K562 (cell line): ENCODE results near the gene MRPL11. TPM values are rescaled to one million over a fixed set of nuclear protein-coding genes. Genes with fewer than 3 reads are reported as not detected.

Source experiments
- ARID3A ChIP-seq: IDR thresholded peaks from 2 replicates; pipeline ENCODE4 v1.6.1; 2012; ENCODE audit warnings: low read depth, low read length, improper control_type of control experiment, borderline replicate concordance
- BACH1 ChIP-seq: fragments of 200-800 bp; sonication (Bioruptor generic); IDR thresholded peaks from 2 replicates; pipeline ENCODE4 v1.6.1; 2016; ENCODE audit warnings: missing genetic modification characterization, missing compliant biosample characterization
- CBX5 ChIP-seq: IDR thresholded peaks from 2 replicates; pipeline ENCODE4 v1.6.1; 2014; ENCODE audit warnings: low read depth, borderline replicate concordance
- DMBX1 ChIP-seq: fragments of 250-450 bp; sonication (Bioruptor Pico); IDR thresholded peaks from 2 replicates; pipeline ENCODE4 v1.8.0; 2022; ENCODE audit warnings: inconsistent platforms, mild to moderate bottlenecking, moderate library complexity, borderline replicate concordance
- E2F8 ChIP-seq: fragments of 450-650 bp; IDR thresholded peaks from 2 replicates; pipeline ENCODE4 v1.7.1; 2018; ENCODE audit warnings: mild to moderate bottlenecking, low read depth; ENCODE audit not compliant: partially characterized antibody
- FOXM1 ChIP-seq, 2 experiments: fragments of 450-650 bp in 1 of 2; sonication (generic) in 1 of 2; formaldehyde crosslinking in 1 of 2; IDR thresholded peaks; 2 replicates each; pipeline versions ENCODE4 v1.6.1 to v1.9.0; 2017 to 2022; ENCODE audit warnings: low read depth in 2 of 2, mild to moderate bottlenecking in 2 of 2, missing genetic modification reagents in 1 of 2, moderate library complexity in 1 of 2
- GABPB2 ChIP-seq: fragments of 250-450 bp; sonication (Bioruptor Pico); conservative IDR thresholded peaks from 2 replicates; pipeline ENCODE4 v1.5.1; 2021; ENCODE audit warnings: mild to moderate bottlenecking
- GTF2A2 ChIP-seq: IDR thresholded peaks from 2 replicates; pipeline ENCODE4 v1.6.1; 2016; ENCODE audit warnings: mild to moderate bottlenecking, missing genetic modification characterization, missing compliant biosample characterization
- KLF6 ChIP-seq: fragments of 250-450 bp; sonication (Bioruptor Pico); IDR thresholded peaks from 2 replicates; pipeline ENCODE4 v1.4.0; 2020; ENCODE audit warnings: mild to moderate bottlenecking, moderate library complexity, borderline replicate concordance
- MTF1 ChIP-seq: fragments of 250-450 bp; sonication (Bioruptor Pico); IDR thresholded peaks from 2 replicates; pipeline ENCODE4 v1.9.0; 2021; ENCODE audit warnings: moderate library complexity, mild to moderate bottlenecking, inconsistent platforms, borderline replicate concordance
- NR1H2 ChIP-seq: sonication (generic); formaldehyde crosslinking; IDR thresholded peaks from 2 replicates; pipeline ENCODE4 v1.4.0; 2020; ENCODE audit warnings: mild to moderate bottlenecking, missing genetic modification reagents
- RNF2 ChIP-seq: sonication (generic); IDR thresholded peaks from 2 replicates; pipeline ENCODE4 v1.6.1; 2016
- SREBF1 ChIP-seq: fragments of 150-350 bp; IDR thresholded peaks from 2 replicates; pipeline ENCODE4 v1.6.1; 2014; ENCODE audit warnings: antibody characterized with exemption, low read depth, low read length, borderline replicate concordance
- TOE1 ChIP-seq, 2 experiments: fragments of 450-650 bp in 1 of 2; sonication (generic) in 1 of 2; formaldehyde crosslinking in 1 of 2; IDR thresholded peaks; 2 replicates each; pipeline versions ENCODE4 v1.7.1 to v1.8.0; 2016 to 2022; ENCODE audit warnings: borderline replicate concordance in 2 of 2, mild to moderate bottlenecking in 2 of 2, antibody characterized with exemption in 1 of 2, inconsistent platforms in 1 of 2, low read depth in 1 of 2, missing genetic modification reagents in 1 of 2, moderate library complexity in 1 of 2
- XRCC3 ChIP-seq: fragments of 450-650 bp; IDR thresholded peaks from 2 replicates; pipeline ENCODE4 v1.6.1; 2017; ENCODE audit warnings: mild to moderate bottlenecking, moderate library complexity
- ZC3H4 ChIP-seq: sonication (generic); formaldehyde crosslinking; IDR thresholded peaks from 2 replicates; pipeline ENCODE4 v1.9.0; 2021; ENCODE audit warnings: missing genetic modification reagents, borderline replicate concordance
- ZNF165 ChIP-seq: fragments of 250-450 bp; sonication (Bioruptor Pico); IDR thresholded peaks from 2 replicates; pipeline ENCODE4 v1.4.0; 2020; ENCODE audit warnings: borderline replicate concordance
- ZNF217 ChIP-seq: sonication (generic); formaldehyde crosslinking; IDR thresholded peaks from 2 replicates; pipeline ENCODE4 v1.8.0; 2022; ENCODE audit warnings: mild to moderate bottlenecking, missing genetic modification reagents
- ZNF436 ChIP-seq: fragments of 250-450, 450-650 bp; sonication (Bioruptor Pico); formaldehyde crosslinking; IDR thresholded peaks from 2 replicates; pipeline ENCODE4 v1.7.0; 2020; ENCODE audit warnings: mild to moderate bottlenecking
- ZNF444 ChIP-seq: fragments of 250-450 bp; sonication (Bioruptor Pico); IDR thresholded peaks from 2 replicates; pipeline ENCODE4 v1.4.0; 2020; ENCODE audit warnings: mild to moderate bottlenecking, moderate library complexity
- ZNF551 ChIP-seq: fragments of 250-450 bp; sonication (Bioruptor Pico); IDR thresholded peaks from 2 replicates; pipeline ENCODE4 v1.5.0; 2021; ENCODE audit warnings: mild to moderate bottlenecking, moderate library complexity
- polyA plus RNA-seq, 8 experiments: library from polyadenylated mRNA; depleted of rRNA in 4 of 8; stranded (reverse) in 5 of 8; unstranded in 3 of 8; fragments of >200 nt; fragmentation: Nextera tagmentation in 2 of 8; fragmentation: Illumina TruSeq in 1 of 8; extraction: Ambion mirVana in 2 of 8; extraction: Trizol in 1 of 8; gene quantifications; 2 replicates each; pipeline versions ENCODE4 v1.2.1 to v1.2.3, GENCODE V29; 2011 to 2014; ENCODE audit warnings: inconsistent platforms in 1 of 8, missing spikeins in 1 of 8
- total RNA-seq, 7 experiments: library from RNA; depleted of rRNA in 6 of 7; stranded (reverse); fragments of >200 nt in 6 of 7; fragmentation: Illumina TruSeq in 2 of 7; extraction: Trizol in 2 of 7; gene quantifications; 2 replicates each; pipeline versions ENCODE4 v1.2.1 to v1.2.3, GENCODE V29; 2011 to 2021; ENCODE audit warnings: low replicate concordance in 1 of 7

Gene MRPL11
- total and polyA plus RNA-seq, 9 of the 15 experiments (the other 6 are each of a cell fraction or from before 2014, with no cell fraction given), result 33.0 to 173 (median 91.9) TPM

GRCh38 chr11:66480117-66480938 is 41.7 kb upstream of the MRPL11 start, which contains the start of gene DPP3 (continued):
- TF ChIP-seq ARID3A (no peak), GABPB2 (no peak), TOE1 (IDR thresholded peaks at IDR 0.05; ENCODE audit: borderline replicate concordance) (peak; percentile 93), TOE1 (CRISPR knock-in tag; IDR thresholded peaks at IDR 0.05; ENCODE audit: borderline replicate concordance, low read depth) (no peak), RNF2 (no peak), FOXM1 (IDR thresholded peaks at IDR 0.05; ENCODE audit: low read depth) (peak; percentile 82), FOXM1 (CRISPR knock-in tag; IDR thresholded peaks at IDR 0.05; ENCODE audit: low read depth) (no peak; the same call in 1 of the 2 replicates), DMBX1 (CRISPR knock-in tag) (no peak), SREBF1 (no peak), NR1H2 (no peak), ZNF436 (CRISPR knock-in tag) (no peak), ZNF165 (CRISPR knock-in tag) (no peak), BACH1 (tag) (no peak), ZNF217 (CRISPR knock-in tag) (no peak), GTF2A2 (tag) (0 out of 2 replicates have a peak, but pooled peaks have one; percentile 22), E2F8 (peak; percentile 95), XRCC3 (no peak), KLF6 (CRISPR knock-in tag) (no peak), MTF1 (CRISPR knock-in tag) (no peak), ZNF551 (CRISPR knock-in tag) (no peak), CBX5 (no peak), ZNF444 (CRISPR knock-in tag) (no peak), ZC3H4 (no peak)
